HEK293T (cell line): ENCODE results near the gene FCSK.

Experiments
- ARNT ChIP-seq: fragments of 450-650 bp; IDR thresholded peaks from 2 replicates; pipeline ENCODE4 v1.6.1; 2017; ENCODE audit warnings: mild to moderate bottlenecking
- BHLHE40 ChIP-seq: fragments of 450-650 bp; IDR thresholded peaks from 2 replicates; pipeline ENCODE4 v1.6.1; 2016; ENCODE audit warnings: mild to moderate bottlenecking, moderate library complexity, borderline replicate concordance
- CTBP1 ChIP-seq: fragments of 450-650 bp; IDR thresholded peaks from 2 replicates; pipeline ENCODE4 v1.6.1; 2016; ENCODE audit warnings: borderline replicate concordance
- ELF4 ChIP-seq: fragments of 450-650 bp; IDR thresholded peaks from 2 replicates; pipeline ENCODE4 v1.6.1; 2017; ENCODE audit warnings: antibody characterized with exemption
- FOXA1 ChIP-seq: fragments of 450-650 bp; IDR thresholded peaks from 2 replicates; pipeline ENCODE4 v1.6.1; 2016; ENCODE audit warnings: mild to moderate bottlenecking
- FOXK2 ChIP-seq: fragments of 450-650 bp; IDR thresholded peaks from 2 replicates; pipeline ENCODE4 v1.6.1; 2016; ENCODE audit warnings: mild to moderate bottlenecking
- FOXM1 ChIP-seq: fragments of 450-650 bp; IDR thresholded peaks from 2 replicates; pipeline ENCODE4 v1.6.1; 2017; ENCODE audit warnings: mild to moderate bottlenecking, borderline replicate concordance
- HDGF ChIP-seq: fragments of 450-650 bp; IDR thresholded peaks from 2 replicates; pipeline ENCODE4 v1.6.1; 2017; ENCODE audit warnings: antibody characterized with exemption, borderline replicate concordance
- L3MBTL2 ChIP-seq: fragments of 450-650 bp; conservative IDR thresholded peaks from 2 replicates; pipeline ENCODE4 v1.6.1; 2016; ENCODE audit warnings: mild to moderate bottlenecking
- NFRKB ChIP-seq: fragments of 450-650 bp; IDR thresholded peaks from 2 replicates; pipeline ENCODE4 v1.6.1; 2016; ENCODE audit warnings: mild to moderate bottlenecking, moderate library complexity
- SP1 ChIP-seq: fragments of 450-650 bp; IDR thresholded peaks from 2 replicates; pipeline ENCODE4 v1.6.1; 2017
- SUZ12 ChIP-seq: fragments of 450-650 bp; IDR thresholded peaks from 2 replicates; pipeline ENCODE4 v1.6.1; 2016; ENCODE audit warnings: mild to moderate bottlenecking
- ZNF384 ChIP-seq: fragments of 450-650 bp; IDR thresholded peaks from 2 replicates; pipeline ENCODE4 v1.6.1; 2016

DNA sequence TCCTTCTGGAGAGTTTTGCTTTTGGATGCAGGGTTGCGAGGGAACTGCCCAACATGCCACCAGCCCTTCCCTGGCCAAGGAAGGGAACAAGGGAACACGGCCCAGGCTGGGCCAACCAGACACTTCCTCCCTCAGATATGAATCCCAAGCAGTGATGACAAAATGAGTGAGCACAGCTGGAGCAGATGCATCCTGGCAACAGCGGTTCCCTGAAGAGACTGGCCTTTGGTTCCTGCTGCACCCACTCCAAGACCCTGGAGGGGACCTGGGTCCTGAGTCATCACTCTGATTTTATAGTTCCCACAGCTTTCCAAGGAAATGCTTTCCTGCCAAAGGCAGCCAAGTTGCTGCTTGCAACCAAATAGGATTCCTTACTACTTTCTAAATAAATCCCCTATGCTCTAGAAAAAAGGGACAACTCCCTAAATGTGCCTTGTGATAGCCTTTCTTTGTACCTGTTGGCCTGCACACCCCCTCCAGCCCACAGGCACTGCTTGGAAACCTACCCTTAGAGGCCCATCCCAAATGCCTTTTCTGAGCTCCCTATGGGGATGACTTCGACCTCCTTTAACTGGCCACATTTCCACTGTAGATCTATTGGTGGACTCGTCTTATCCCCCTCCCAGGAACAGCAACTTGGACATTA is 20.8 kb upstream of the FCSK start:
- TF ChIP-seq FOXM1 (no peak), ELF4 (no peak), FOXK2 (no peak), NFRKB (no peak), ARNT (no peak), SUZ12 (no peak), ZNF384 (no peak), HDGF (no peak), BHLHE40 (no peak), SP1 (no peak), FOXA1 (no peak), L3MBTL2 (no peak), CTBP1 (no peak)
